Loucy (cell line): Measurements from ENCODE around the gene SHISA6.

Source experiments
- EZH2phosphoT487 ChIP-seq: fragments of 200-600 bp; IDR thresholded peaks from 2 replicates; pipeline ENCODE4 v1.6.1; 2018; ENCODE audit warnings: antibody characterized with exemption, mild to moderate bottlenecking, moderate library complexity, borderline replicate concordance
- TF ChIP-seq, protein P1 (sequence below): fragments of 200-600 bp; sonication (generic); conservative IDR thresholded peaks from 2 replicates; pipeline ENCODE4 v1.5.1; 2014; ENCODE audit warnings: mild to moderate bottlenecking, antibody characterized with exemption, low read length

DNA sequence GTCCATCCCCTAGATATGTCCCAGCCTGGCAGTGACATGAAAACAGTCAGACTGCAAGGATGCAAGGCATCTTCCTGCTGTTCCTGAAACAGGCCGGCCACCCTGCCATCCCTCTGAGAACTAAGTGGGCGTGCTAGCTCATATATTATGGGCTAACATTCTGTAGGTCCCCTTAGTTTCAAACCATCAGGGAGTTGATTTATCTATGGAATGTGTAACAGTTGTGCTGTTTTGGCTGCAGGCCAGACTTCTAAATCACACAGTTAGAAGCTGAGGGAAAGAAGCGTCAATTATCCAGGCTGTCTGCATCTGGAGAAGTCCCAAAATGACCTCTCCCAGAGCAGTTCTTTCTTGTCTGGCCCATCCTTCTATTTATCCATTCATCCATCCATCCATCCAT is 254.6 kb downstream of the SHISA6 start:
- TF ChIP-seq, protein P1, sequence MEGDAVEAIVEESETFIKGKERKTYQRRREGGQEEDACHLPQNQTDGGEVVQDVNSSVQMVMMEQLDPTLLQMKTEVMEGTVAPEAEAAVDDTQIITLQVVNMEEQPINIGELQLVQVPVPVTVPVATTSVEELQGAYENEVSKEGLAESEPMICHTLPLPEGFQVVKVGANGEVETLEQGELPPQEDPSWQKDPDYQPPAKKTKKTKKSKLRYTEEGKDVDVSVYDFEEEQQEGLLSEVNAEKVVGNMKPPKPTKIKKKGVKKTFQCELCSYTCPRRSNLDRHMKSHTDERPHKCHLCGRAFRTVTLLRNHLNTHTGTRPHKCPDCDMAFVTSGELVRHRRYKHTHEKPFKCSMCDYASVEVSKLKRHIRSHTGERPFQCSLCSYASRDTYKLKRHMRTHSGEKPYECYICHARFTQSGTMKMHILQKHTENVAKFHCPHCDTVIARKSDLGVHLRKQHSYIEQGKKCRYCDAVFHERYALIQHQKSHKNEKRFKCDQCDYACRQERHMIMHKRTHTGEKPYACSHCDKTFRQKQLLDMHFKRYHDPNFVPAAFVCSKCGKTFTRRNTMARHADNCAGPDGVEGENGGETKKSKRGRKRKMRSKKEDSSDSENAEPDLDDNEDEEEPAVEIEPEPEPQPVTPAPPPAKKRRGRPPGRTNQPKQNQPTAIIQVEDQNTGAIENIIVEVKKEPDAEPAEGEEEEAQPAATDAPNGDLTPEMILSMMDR, result no peak
- TF ChIP-seq EZH2phosphoT487, result no peak
